PC-3 (cell line): ENCODE data around the gene B4GALT2. TPM values are rescaled to one million over a fixed set of nuclear protein-coding genes. Genes with fewer than 3 reads are reported as not detected.

Experiments used
- ATAC-seq: fragments of 200-7000 bp; cut with Tn5 transposase; 2 replicates; pipeline ENCODE4 v1.9.1; 2020; ENCODE audit warnings: mild to moderate bottlenecking, moderate library complexity
- BruUV-seq: library from RNA; stranded (reverse); fragments of 400-500 nt; replicated peaks from 2 replicates; lab custom pipeline; 2021; lab: Mats Ljungman, UMichigan
- CTCF ChIA-PET: fragments of 300-600 bp; sonication (Branson Sonifier 250); formaldehyde crosslinking; loops from one replicate; lab custom pipeline; 2022; ENCODE audit warnings: antibody characterized with exemption; lab: Charles Lee
- POLR2A ChIA-PET: fragments of 300-600 bp; sonication (Branson Sonifier 250); formaldehyde crosslinking; loops from one replicate; lab custom pipeline; 2022; ENCODE audit warnings: antibody characterized with exemption; ENCODE audit not compliant: unreplicated experiment; lab: Charles Lee
- DNase-seq: peaks from one replicate; pipeline ENCODE4 v3.0.0-alpha.2; 2015
- H2AFZ ChIP-seq: fragments of 300-600 bp; sonication (generic); 2 replicates; pipeline ENCODE4 v1.6.0; 2016; ENCODE audit warnings: antibody characterized with exemption, low read length
- H3F3A ChIP-seq: fragments of 300-600 bp; sonication (generic); one replicate; pipeline ENCODE4 v1.6.0; 2017; ENCODE audit warnings: antibody characterized with exemption, low read length, control low read depth, mild to moderate bottlenecking; ENCODE audit not compliant: unreplicated experiment
- H3K27ac ChIP-seq: fragments of 300-600 bp; sonication (generic); 2 replicates; pipeline ENCODE4 v1.5.1; 2016; ENCODE audit warnings: mild to moderate bottlenecking, low read length
- H3K27me3 ChIP-seq: fragments of 300-600 bp; sonication (generic); 2 replicates; pipeline ENCODE4 v1.6.1; 2016; ENCODE audit warnings: low read length, mixed read lengths
- H3K36me3 ChIP-seq: fragments of 300-600 bp; sonication (generic); 2 replicates; pipeline ENCODE4 v1.6.1; 2016; ENCODE audit warnings: low read depth, mixed run types, low read length, mixed read lengths
- H3K4me1 ChIP-seq: fragments of 300-600 bp; sonication (generic); 2 replicates; pipeline ENCODE4 v1.5.1; 2016; ENCODE audit warnings: low read length; ENCODE audit not compliant: insufficient read depth
- H3K4me2 ChIP-seq: fragments of 300-600 bp; sonication (generic); 2 replicates; pipeline ENCODE4 v1.6.0; 2016; ENCODE audit warnings: low read length
- H3K4me3 ChIP-seq: fragments of 300-600 bp; sonication (generic); 2 replicates; pipeline ENCODE4 v1.5.1; 2016; ENCODE audit warnings: mild to moderate bottlenecking, low read length, mixed read lengths
- H3K79me2 ChIP-seq: fragments of 300-600 bp; sonication (generic); 2 replicates; pipeline ENCODE4 v1.6.1; 2017; ENCODE audit warnings: low read length, mixed read lengths
- H3K9ac ChIP-seq: fragments of 300-600 bp; sonication (generic); 2 replicates; pipeline ENCODE4 v1.6.0; 2016; ENCODE audit warnings: mild to moderate bottlenecking, low read length
- H3K9me2 ChIP-seq: fragments of 300-600 bp; sonication (generic); replicated peaks from 2 replicates; pipeline ENCODE4 v1.6.1; 2016; ENCODE audit warnings: mixed run types, low read length, mixed read lengths
- H3K9me3 ChIP-seq: fragments of 300-600 bp; sonication (generic); 2 replicates; pipeline ENCODE4 v1.6.1; 2016; ENCODE audit warnings: low read length, mixed read lengths
- H4K20me1 ChIP-seq: fragments of 300-600 bp; sonication (generic); 2 replicates; pipeline ENCODE4 v1.6.1; 2016; ENCODE audit warnings: low read length, mixed read lengths
- CTCF ChIP-seq: fragments of 300-600 bp; sonication (generic); conservative IDR thresholded peaks from 2 replicates; pipeline ENCODE4 v1.5.1; 2017; ENCODE audit warnings: antibody characterized with exemption, low read depth, mild to moderate bottlenecking, low read length
- EZH2 ChIP-seq: fragments of 300-600 bp; sonication (generic); IDR thresholded peaks from one replicate; pipeline ENCODE4 v1.6.1; 2017; ENCODE audit warnings: antibody characterized with exemption, mild to moderate bottlenecking, low read length; ENCODE audit not compliant: unreplicated experiment
- EZH2phosphoT487 ChIP-seq: fragments of 300-600 bp; sonication (generic); IDR thresholded peaks from 2 replicates; pipeline ENCODE4 v1.6.1; 2018; ENCODE audit warnings: mild to moderate bottlenecking, antibody characterized with exemption, low read length, borderline replicate concordance
- intact Hi-C: fragments of 100-400 bp; cut with micrococcal nuclease; formaldehyde crosslinking; loops from 2 replicates; pipeline ENCODE4 v1.9.0; 2023
- total RNA-seq: library from RNA; depleted of rRNA; stranded (reverse); fragments of >200 nt; gene quantifications from 2 replicates; pipeline ENCODE4 v1.2.3, GENCODE V29; 2014

Gene B4GALT2
- total RNA-seq, 1 experiment from 2014 or later, result 103 TPM

DNA sequence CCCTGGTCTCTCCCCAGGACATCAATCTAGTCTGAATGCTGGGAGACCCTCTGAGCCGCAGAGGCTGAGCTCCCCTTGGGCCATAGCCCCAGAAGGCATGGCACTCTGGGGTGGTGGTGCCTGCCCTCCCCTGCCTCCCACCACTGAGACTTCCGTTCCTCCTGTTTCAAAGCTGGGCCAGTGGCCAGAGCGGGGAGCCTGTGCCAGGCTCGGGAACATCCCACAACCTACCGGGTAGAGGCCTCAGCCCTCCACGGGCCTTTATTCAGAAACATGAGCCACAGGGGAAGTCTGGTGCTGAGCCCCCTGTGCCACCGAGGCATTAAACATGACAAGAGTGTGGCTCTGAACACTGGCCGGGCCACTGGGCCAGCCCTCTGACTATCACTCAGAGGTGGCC lies 20.4 kb downstream of the B4GALT2 start:
- H3K9ac ChIP-seq, result no peak overlapping the region
- no peaks in the 10 kb centered on the region for H3K79me2 ChIP-seq
- H3K4me3 ChIP-seq, result no peak overlapping the region
- ChIA-PET CTCF (no interaction called here), POLR2A (no interaction called here)
- TF ChIP-seq EZH2 (no peak), EZH2phosphoT487 (no peak), CTCF (no peak)
- H3K36me3 ChIP-seq, result 0 out of 2 replicates have a peak, but pooled peaks cover 4% of the 10 kb centered on the region
- intact Hi-C loops, result no loop called here
- H3F3A ChIP-seq, result no peaks in the 10 kb centered on the region
- H3K27ac ChIP-seq, result no peak overlapping the region
- H2AFZ ChIP-seq, result no peak overlapping the region
- no peak for DNase-seq
- no peaks in the 10 kb centered on the region for H3K4me1 ChIP-seq
- H4K20me1 ChIP-seq, result no peaks in the 10 kb centered on the region
- no TSS peak for BruUV-seq
- no peaks in the 10 kb centered on the region for H3K9me2 ChIP-seq
- H3K27me3 ChIP-seq, result no peaks in the 10 kb centered on the region
- ATAC-seq, result no peak
- no peaks in the 10 kb centered on the region for H3K9me3 ChIP-seq
- no peak overlapping the region for H3K4me2 ChIP-seq

DNA sequence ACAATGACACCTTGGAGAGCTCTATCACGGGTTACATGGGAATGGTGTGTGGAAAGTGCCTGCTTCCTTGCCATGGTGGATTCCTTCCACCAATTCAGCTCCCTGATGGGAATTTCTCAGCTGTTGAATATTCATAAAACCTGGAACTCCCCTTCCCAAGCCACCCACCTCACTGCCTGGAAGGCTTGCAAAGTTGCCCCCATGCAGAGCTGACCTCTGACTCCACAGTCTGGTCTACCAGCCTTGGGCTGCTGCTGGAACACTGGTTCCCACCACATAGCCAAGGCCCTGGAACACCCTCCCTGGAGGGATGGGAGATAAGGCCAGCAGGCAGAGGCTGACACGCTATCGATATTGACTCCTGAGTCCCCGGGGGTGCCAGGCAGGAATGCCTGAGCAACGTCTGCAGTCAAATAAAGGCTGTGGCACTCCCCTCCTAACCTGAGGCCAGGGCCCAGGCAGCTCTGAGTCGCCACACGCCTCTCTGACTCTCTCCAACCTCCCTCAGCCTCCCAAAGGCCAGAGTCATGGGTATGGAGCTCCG lies 21.2 kb downstream of the B4GALT2 start:
- ATAC-seq, result no peak
- no peaks in the 10 kb centered on the region for H4K20me1 ChIP-seq
- no peak for DNase-seq
- no peaks in the 10 kb centered on the region for H3F3A ChIP-seq
- no peak overlapping the region for H2AFZ ChIP-seq
- ChIA-PET CTCF (no interaction called here), POLR2A (no interaction called here)
- BruUV-seq, result no TSS peak
- no peaks in the 10 kb centered on the region for H3K4me1 ChIP-seq
- H3K9me2 ChIP-seq, result no peaks in the 10 kb centered on the region
- H3K4me3 ChIP-seq, result no peak overlapping the region
- no peak for TF ChIP-seq EZH2phosphoT487
- TF ChIP-seq EZH2, result no peak
- TF ChIP-seq CTCF, result no peak
- H3K79me2 ChIP-seq, result no peaks in the 10 kb centered on the region
- no peak overlapping the region for H3K9ac ChIP-seq
- 0 out of 2 replicates have a peak, but pooled peaks cover 4% of the 10 kb centered on the region for H3K36me3 ChIP-seq
- no peaks in the 10 kb centered on the region for H3K9me3 ChIP-seq
- no peak overlapping the region for H3K27ac ChIP-seq
- intact Hi-C loops, result no loop called here
- no peaks in the 10 kb centered on the region for H3K27me3 ChIP-seq
- H3K4me2 ChIP-seq, result no peak overlapping the region

DNA sequence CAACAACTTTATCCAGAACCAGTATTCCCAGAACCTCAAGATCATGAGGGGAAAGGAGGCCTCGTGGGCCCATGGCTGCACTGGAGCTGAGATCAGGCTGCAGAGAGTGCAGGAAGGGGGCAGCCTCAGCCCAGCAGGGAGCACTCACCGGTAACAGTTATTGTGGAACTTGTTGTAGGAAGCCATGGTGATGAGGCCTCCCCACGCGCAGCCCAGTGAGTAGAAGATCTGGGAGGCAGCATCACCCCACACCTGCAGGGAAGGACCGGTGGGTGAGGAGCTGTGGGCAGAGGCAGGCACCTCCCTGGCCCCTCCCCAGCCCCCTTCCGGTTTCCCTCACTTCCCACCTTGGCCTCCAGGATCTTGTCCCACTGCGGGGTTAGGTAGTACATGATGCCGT lies 23.2 kb downstream of the B4GALT2 start:
- intact Hi-C loops, result no loop called here
- H3K4me1 ChIP-seq, result peaks cover 3% of the 10 kb centered on the region; the same call in 1 of the 2 replicates
- no peak overlapping the region for H3K27ac ChIP-seq
- no peak for TF ChIP-seq EZH2phosphoT487
- H3K4me3 ChIP-seq, result no peak overlapping the region
- no peaks in the 10 kb centered on the region for H3F3A ChIP-seq
- no peak for DNase-seq
- H2AFZ ChIP-seq, result no peak overlapping the region
- no peaks in the 10 kb centered on the region for H3K9me3 ChIP-seq
- no peaks in the 10 kb centered on the region for H3K79me2 ChIP-seq
- no peak overlapping the region for H3K9ac ChIP-seq
- POLR2A ChIA-PET, result no interaction called here
- no TSS peak for BruUV-seq
- 0 out of 2 replicates have a peak, but pooled peaks cover 4% of the 10 kb centered on the region for H3K36me3 ChIP-seq
- H3K9me2 ChIP-seq, result no peaks in the 10 kb centered on the region
- no peaks in the 10 kb centered on the region for H4K20me1 ChIP-seq
- no peak for ATAC-seq
- CTCF ChIA-PET, result no interaction called here
- H3K4me2 ChIP-seq, result no peak overlapping the region
- H3K27me3 ChIP-seq, result no peaks in the 10 kb centered on the region
